GM13977 (cell line): ENCODE measurements around the gene HYLS1.

Experiments
- DNase-seq: peaks from one replicate; pipeline ENCODE4 v3.0.0; 2012; ENCODE audit warnings: low spot score
- in situ Hi-C: fragments of 300-500 bp; cut with MboI; formaldehyde crosslinking; loops from one replicate; pipeline ENCODE4 v1.12.0; 2022; ENCODE audit warnings: low sequenced_read_pairs, low pct_unique_long_range_greater_than_20kb, mixed read lengths, inconsistent platforms; ENCODE audit not compliant: unreplicated experiment
- TF ChIP-seq, protein P1 (sequence below): IDR thresholded peaks from 2 replicates; pipeline ENCODE4 v1.5.1; 2012; ENCODE audit warnings: mild to moderate bottlenecking, control low read depth; ENCODE audit not compliant: insufficient read depth; ENCODE audit errors: extremely low read depth, missing control alignments

HYLS1 gene

DNA sequence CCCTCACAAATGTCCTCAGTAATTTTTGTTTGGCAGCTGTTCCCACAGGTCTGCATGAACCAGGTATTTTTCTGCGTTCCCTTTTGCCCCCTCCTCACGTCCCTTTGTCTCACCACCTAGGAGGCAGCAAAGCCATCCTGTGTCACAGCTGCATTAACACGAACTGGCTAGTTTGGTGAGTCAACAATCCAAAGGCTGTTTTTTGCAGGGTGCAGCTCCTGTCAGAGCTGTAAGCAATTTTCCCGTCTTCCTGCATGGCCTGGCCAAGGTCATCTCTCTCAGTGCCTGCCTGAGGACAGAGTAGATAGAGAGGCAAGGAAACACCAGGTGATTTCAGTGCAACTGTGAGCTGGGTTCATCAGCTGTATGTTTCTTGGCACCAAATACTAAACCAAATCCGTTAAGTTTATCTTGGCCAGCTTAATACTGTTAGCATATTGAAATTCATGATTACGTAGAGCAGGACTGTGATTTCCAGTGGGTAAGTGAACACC is 37.8 kb downstream of the HYLS1 start:
- in situ Hi-C loops, result no loop called here

DNA sequence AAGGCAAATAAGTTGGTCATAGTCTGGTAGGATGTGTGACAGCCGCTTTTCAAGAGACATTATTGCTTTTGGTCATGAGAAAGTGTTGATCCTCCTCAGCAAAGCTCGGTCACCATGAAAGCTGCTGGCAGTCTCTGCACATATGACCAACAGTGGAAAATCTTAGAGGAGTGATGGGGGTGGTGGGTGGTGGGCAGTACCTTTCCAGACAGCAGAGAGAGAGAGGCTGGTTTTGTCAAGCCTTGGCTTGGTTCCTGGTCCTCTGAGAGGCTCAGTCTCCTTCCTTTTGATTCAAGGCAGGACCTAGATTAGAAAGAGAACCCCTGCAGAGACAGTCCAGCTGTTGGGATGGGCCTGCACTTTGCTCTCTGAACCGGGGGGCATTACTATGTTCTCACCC is 38.3 kb downstream of the HYLS1 start:
- TF ChIP-seq, protein P1, sequence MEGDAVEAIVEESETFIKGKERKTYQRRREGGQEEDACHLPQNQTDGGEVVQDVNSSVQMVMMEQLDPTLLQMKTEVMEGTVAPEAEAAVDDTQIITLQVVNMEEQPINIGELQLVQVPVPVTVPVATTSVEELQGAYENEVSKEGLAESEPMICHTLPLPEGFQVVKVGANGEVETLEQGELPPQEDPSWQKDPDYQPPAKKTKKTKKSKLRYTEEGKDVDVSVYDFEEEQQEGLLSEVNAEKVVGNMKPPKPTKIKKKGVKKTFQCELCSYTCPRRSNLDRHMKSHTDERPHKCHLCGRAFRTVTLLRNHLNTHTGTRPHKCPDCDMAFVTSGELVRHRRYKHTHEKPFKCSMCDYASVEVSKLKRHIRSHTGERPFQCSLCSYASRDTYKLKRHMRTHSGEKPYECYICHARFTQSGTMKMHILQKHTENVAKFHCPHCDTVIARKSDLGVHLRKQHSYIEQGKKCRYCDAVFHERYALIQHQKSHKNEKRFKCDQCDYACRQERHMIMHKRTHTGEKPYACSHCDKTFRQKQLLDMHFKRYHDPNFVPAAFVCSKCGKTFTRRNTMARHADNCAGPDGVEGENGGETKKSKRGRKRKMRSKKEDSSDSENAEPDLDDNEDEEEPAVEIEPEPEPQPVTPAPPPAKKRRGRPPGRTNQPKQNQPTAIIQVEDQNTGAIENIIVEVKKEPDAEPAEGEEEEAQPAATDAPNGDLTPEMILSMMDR, result no peak
- no peak for DNase-seq
- in situ Hi-C loops, result no loop called here

More for the DNA sequence above, 37.8 kb downstream of the HYLS1 start:
- TF ChIP-seq, protein P1, result no peak
- DNase-seq, result no peak

DNA sequence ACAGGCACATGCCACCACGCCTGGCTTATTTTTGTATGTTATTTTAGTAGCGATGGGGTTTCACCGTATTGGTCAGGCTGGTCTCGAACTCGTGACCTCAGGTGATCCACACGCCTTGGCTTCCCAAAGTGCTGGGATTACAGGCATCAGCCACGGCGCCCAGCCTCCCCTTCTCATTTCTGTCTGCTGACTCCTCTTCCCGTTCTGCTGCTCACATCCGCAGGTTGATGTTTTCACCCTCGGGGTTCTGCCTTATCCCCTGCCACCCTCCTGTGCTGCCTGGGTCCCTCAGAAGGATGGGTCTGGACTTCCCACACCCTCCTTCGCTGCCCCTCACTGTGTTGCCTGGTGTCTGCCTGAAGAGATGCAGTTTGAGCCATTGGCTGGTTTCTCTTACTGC is 39.2 kb downstream of the HYLS1 start:
- TF ChIP-seq, protein P1, result no peak
- in situ Hi-C loops, result no loop called here
- no peak for DNase-seq

DNA sequence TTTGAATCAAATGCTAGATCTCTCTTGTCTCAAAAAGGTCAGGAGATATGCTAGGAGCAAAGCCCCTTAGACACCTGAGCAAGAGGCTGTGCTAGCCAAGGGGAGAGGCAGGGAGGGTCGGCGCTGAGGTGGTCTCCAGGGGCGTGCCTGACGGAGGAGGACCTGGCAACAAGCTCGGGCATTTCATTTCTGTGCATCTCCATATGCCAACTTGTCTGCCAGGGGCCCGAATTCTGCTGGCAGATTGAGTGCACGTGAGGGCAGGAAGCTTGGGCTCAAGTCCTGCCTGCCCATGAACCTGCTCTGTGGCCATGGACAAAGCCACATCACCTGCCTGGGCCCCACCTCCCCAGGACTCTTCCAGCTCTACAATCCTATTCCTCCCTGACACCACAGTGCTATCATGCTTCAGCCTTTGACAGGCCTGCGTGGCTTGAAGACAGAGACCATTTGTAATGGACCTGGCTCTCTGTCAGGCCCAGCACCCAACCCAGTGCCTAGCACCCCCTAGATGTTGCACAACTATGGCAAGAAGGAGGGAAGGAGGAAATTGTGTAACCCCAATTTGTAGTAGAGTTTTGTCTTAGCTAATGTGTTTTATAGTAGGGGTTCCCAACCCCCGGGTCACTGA is 42.1 kb downstream of the HYLS1 start:
- in situ Hi-C loops, result no loop called here
- TF ChIP-seq, protein P1, result no peak
- DNase-seq, result no peak

DNA sequence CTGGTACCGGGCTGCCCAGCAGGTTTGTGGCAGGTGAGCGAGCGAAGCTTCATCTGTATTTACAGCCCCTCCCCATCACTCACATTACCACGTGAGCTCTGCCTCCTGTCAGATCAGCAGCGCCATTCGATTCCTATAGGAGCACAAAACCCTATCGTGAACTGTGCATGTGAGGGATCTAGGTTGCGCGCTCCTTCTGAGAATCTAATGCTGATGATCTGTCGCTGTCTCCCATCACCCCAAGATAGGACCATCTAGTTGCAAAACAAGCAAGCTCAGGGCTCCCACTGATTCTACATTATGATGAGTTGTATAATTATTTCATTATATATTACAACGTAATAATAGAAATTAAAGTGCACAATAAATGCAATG is 42.6 kb downstream of the HYLS1 start:
- TF ChIP-seq, protein P1, result no peak
- in situ Hi-C loops, result no loop called here
- no peak for DNase-seq

DNA sequence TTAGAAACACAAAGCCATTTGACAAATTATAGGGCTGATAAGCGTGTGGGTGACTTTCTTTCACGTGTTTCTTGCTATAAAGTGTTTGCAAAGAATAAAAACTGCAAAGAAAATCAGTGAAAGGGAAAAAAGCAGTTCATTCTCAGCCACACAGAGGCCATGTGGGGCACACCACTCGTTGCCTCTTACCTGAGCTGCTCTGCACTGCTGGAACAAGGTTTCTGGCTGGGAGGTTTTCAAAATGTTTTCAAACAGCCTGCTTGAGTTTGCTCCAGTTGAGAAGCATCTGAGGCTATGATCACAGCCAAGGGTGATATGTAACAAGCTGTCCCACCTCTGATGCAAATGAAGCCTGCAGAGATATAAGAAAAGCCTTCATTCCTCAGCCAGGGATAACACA is 43.6 kb downstream of the HYLS1 start:
- in situ Hi-C loops, result no loop called here
- TF ChIP-seq, protein P1, result no peak
- DNase-seq, result no peak
